ENCODE measurements around the gene UBC.

UBC gene

DNA sequence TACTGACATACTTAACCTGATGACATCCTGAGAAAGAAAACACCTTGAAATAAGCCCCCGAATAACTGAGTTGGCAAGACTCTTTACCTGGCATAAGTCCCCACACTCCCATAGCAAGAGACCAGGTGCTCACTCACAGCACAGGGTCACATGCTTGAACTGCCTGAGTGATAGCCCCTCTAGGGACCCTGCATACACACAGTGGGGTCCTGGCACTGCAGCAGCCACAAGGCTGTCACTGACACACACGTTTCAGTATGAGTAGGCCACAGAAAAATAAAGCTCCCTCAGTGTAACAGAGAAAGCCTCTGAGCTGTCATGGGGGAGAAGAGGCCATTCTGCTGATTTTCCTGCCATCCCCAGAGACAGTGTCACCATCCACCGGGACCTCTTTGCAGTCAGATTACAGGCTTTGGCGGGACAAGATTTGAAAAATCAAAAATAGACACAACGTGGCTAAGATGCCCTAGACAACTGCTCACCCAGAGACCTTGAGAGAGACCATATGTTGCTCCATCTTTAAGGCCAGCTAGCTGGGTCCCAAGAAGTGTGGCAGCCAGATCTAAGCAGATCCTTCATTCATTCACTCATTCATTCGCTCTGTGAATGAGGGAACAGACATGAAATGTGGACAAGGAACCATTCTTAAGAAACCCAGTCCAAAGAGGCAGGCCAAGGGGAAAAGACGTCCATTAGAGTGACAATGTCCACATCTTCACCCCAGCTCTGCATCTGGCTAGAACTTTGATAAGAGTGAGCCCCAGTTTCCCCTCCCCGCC, 52.4 kb downstream of the UBC start:
- Mint-ChIP-seq H3K27me3 (ENCODE audit: low read depth, poor library complexity) (peaks cover 24% of the 10 kb centered on the region), H3K4me1 (peaks cover 38% of the 10 kb centered on the region), H3K4me3 (peak overlapping the region; percentile 79), H3K9me3 (peaks cover 7% of the 10 kb centered on the region), H3K27ac (no peak overlapping the region), H3K36me3 (ENCODE audit: low read depth) (no peaks in the 10 kb centered on the region)
- TF ChIP-seq, protein P1, sequence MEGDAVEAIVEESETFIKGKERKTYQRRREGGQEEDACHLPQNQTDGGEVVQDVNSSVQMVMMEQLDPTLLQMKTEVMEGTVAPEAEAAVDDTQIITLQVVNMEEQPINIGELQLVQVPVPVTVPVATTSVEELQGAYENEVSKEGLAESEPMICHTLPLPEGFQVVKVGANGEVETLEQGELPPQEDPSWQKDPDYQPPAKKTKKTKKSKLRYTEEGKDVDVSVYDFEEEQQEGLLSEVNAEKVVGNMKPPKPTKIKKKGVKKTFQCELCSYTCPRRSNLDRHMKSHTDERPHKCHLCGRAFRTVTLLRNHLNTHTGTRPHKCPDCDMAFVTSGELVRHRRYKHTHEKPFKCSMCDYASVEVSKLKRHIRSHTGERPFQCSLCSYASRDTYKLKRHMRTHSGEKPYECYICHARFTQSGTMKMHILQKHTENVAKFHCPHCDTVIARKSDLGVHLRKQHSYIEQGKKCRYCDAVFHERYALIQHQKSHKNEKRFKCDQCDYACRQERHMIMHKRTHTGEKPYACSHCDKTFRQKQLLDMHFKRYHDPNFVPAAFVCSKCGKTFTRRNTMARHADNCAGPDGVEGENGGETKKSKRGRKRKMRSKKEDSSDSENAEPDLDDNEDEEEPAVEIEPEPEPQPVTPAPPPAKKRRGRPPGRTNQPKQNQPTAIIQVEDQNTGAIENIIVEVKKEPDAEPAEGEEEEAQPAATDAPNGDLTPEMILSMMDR (IDR thresholded peaks at IDR 0.05): no peak
- no peak for DNase-seq
